Stimulated activated CD8-positive, alpha-beta memory T cell treated with anti-CD3 and anti-CD28 coated beads, Interleukin-15, amount 100 ng/mL, for 4 hours (primary cell): ENCODE measurements around the gene ZNF148.
"Not testable (repeated sequence)": the region's sequence is repeated elsewhere in the genome, so short reads cannot be mapped to it uniquely, and the experiment has no call there.

Experiments
- DNase-seq, 2 donors: peaks; one replicate each; pipeline ENCODE4 v3.0.0-alpha.2; 2020; ENCODE audit warnings: low read depth in 2 of 2

Gene ZNF148

GRCh38 chr3:125375950-125376679 is 990 bp upstream of the ZNF148 start:
- no peak for DNase-seq

- peak; percentile 17 for DNase-seq
These were observed 577 bp downstream of the ZNF148 start for GRCh38 chr3:125374501-125374995.

GRCh38 chr3:125367403-125368230 is 7.5 kb downstream of the ZNF148 start:
- no peak for DNase-seq

- no peak for DNase-seq
These were observed 9.0 kb downstream of the ZNF148 start for GRCh38 chr3:125366132-125366531.

- DNase-seq, result no peak
These were observed 15.4 kb downstream of the ZNF148 start for GRCh38 chr3:125359700-125360099.

GRCh38 chr3:125358923-125359322 is 16.2 kb downstream of the ZNF148 start:
- no peak for DNase-seq

GRCh38 chr3:125357837-125358236 is 17.3 kb downstream of the ZNF148 start:
- no peak for DNase-seq

- DNase-seq, result peak in 1 of 2 donors; percentile 15
These were observed 18.0 kb downstream of the ZNF148 start for GRCh38 chr3:125357032-125357658.

GRCh38 chr3:125356140-125357026 is 18.7 kb downstream of the ZNF148 start:
- DNase-seq, result no peak

- no peak for DNase-seq
These were observed 21.5 kb downstream of the ZNF148 start for GRCh38 chr3:125353659-125354058.

- no peak for DNase-seq
These were observed 22.0 kb downstream of the ZNF148 start for GRCh38 chr3:125353128-125353527.

GRCh38 chr3:125351814-125352456 is 23.2 kb downstream of the ZNF148 start:
- no peak for DNase-seq

- no peak for DNase-seq
These were observed 24.0 kb downstream of the ZNF148 start for GRCh38 chr3:125351152-125351551.

GRCh38 chr3:125350597-125350996 is 24.5 kb downstream of the ZNF148 start:
- no peak for DNase-seq

- DNase-seq, result no peak
These were observed 25.5 kb downstream of the ZNF148 start for GRCh38 chr3:125349556-125350165.

- no peak for DNase-seq
These were observed 26.1 kb downstream of the ZNF148 start for GRCh38 chr3:125349055-125349454.

- DNase-seq, result not testable (repeated sequence)
These were observed 31.8 kb downstream of the ZNF148 start for GRCh38 chr3:125343367-125343766.

GRCh38 chr3:125340121-125340520 is 35.0 kb downstream of the ZNF148 start:
- no peak for DNase-seq

- DNase-seq, result no peak
These were observed 37.6 kb downstream of the ZNF148 start for GRCh38 chr3:125337506-125337905.
